Mesodermal cell (in vitro differentiated cells): Measurements from ENCODE around the gene DONSON. TPM values are rescaled to one million over a fixed set of nuclear protein-coding genes. Genes with fewer than 3 reads are reported as not detected.
"Not testable (repeated sequence)": the region's sequence is repeated elsewhere in the genome, so short reads cannot be mapped to it uniquely, and the experiment has no call there.

Source experiments
- H3K27ac ChIP-seq: 2 replicates; pipeline ENCODE4 v1.7.0; 2013; ENCODE audit warnings: mild to moderate bottlenecking, low read depth, low read length, moderate library complexity; ENCODE audit not compliant: severe bottlenecking
- H3K36me3 ChIP-seq: 2 replicates; pipeline ENCODE4 v1.7.1; 2013; ENCODE audit warnings: mild to moderate bottlenecking, low read length, moderate library complexity; ENCODE audit not compliant: control insufficient read depth, insufficient read depth
- H3K4me1 ChIP-seq: one replicate; pipeline ENCODE4 v1.7.1; 2013; ENCODE audit warnings: mild to moderate bottlenecking, low read length; ENCODE audit not compliant: insufficient read depth, control insufficient read depth, poor library complexity, severe bottlenecking
- H3K4me3 ChIP-seq: 2 replicates; pipeline ENCODE4 v1.7.0; 2013; ENCODE audit warnings: low read length, control low read depth, mild to moderate bottlenecking; ENCODE audit not compliant: insufficient read depth, poor library complexity, severe bottlenecking; ENCODE audit errors: extremely low read depth
- H3K9me3 ChIP-seq: 2 replicates; pipeline ENCODE4 v1.7.1; 2013; ENCODE audit warnings: mild to moderate bottlenecking, low read length, moderate library complexity; ENCODE audit not compliant: control insufficient read depth
- WGBS, 2 experiments: methylation state at CpG; one replicate each; pipeline ENCODE4 v1.1.5; 2013; ENCODE audit warnings: missing lambda C conversion rate in 2 of 2; ENCODE audit not compliant: insufficient coverage in 2 of 2; 5-methylcytosine and 5-hydroxymethylcytosine counted together
- polyA plus RNA-seq, 2 experiments: library from polyadenylated mRNA; stranded (reverse); fragments of 50-300 nt; gene quantifications; one replicate each; pipeline ENCODE4 v1.2.3, GENCODE V29; 2013

DONSON gene, protein sequence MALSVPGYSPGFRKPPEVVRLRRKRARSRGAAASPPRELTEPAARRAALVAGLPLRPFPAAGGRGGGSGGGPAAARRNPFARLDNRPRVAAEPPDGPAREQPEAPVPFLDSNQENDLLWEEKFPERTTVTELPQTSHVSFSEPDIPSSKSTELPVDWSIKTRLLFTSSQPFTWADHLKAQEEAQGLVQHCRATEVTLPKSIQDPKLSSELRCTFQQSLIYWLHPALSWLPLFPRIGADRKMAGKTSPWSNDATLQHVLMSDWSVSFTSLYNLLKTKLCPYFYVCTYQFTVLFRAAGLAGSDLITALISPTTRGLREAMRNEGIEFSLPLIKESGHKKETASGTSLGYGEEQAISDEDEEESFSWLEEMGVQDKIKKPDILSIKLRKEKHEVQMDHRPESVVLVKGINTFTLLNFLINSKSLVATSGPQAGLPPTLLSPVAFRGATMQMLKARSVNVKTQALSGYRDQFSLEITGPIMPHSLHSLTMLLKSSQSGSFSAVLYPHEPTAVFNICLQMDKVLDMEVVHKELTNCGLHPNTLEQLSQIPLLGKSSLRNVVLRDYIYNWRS
- polyA plus RNA-seq (2013, experiment 1 of 2): 37.0 TPM
- 37.2 TPM for polyA plus RNA-seq (2013, experiment 2 of 2)

DNA sequence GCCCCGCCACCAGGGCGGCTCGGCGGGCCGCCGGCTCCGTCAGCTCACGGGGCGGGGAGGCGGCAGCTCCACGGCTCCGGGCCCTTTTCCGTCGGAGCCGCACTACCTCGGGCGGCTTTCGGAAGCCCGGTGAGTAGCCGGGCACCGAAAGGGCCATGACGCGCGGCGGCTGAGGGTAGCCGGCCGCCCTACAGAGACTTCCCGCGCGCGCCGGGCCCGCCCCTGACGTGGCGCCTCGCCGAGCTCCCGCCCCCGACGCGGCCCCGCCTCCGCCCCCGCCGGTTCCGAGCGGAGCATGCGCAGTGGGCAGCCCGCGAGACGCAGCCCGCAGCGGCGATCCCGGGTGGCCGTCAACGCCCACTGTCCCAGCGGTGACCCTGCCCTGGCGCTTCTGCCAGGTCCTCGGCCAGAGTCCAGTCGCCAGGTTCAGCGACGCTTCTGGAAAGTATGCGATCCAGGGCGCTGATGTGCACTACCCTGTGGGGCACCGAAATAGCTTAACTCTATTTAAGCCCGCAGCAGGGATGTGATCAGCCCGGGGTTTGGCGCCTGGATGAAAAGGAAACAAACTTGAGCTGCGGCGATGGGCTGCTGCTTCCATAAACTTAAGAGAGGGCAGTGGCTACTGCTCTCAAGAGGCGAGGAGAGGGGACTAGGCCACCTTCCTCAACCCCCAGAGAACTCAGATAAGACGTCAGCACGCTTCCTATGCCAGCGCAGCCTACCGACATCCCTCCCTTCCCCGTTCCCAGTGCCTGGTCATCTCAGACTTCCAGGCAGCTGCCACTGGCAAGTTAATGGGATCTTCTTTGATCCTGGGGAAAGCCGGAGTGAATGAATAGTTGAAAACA lies at the start of gene DONSON:
Gene DONSON, minus strand, starts transcription at position 200 of the 851 bp plus-strand sequence. Its CDS starts 43 bp downstream, at position 157.
- H3K27ac ChIP-seq: peak within 1 kb of the TSS; percentile 97
- H3K36me3 ChIP-seq: peaks cover 40% of the 10 kb centered on the region
- H3K4me1 ChIP-seq: peaks cover 6% of the 10 kb centered on the region
- H3K9me3 ChIP-seq: no peaks in the 10 kb centered on the region
- peak within 1 kb of the TSS; percentile 65 for H3K4me3 ChIP-seq
- WGBS, 2 experiments: 0 to 1% methylated on average over 61 to 66 of the region's 78 CpGs

DNA sequence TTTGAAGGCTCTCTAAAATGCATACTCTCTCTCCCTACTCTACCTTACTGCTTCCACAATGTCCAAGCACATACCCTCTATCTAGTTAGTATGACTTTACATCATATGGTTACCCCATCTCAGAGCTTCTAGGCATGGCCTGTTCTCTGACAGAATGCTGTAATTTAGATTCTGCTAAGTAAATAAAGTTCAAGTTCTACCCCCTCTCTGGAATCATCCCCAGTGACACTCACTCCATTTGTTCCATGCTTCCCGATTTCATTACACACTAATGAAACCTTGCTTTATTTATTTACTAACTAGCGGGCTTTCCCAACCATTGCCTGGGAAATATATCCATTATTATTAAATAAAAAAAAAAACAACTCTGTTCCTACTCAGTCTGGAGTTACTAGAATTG lies 45.8 kb upstream of the DONSON start:
- H3K27ac ChIP-seq: no peak overlapping the region
- no peak overlapping the region for H3K4me3 ChIP-seq
- no peaks in the 10 kb centered on the region for H3K9me3 ChIP-seq
- no peaks in the 10 kb centered on the region for H3K4me1 ChIP-seq
- peaks cover 19% of the 10 kb centered on the region for H3K36me3 ChIP-seq
- 100% methylated on average over 1 of the region's 2 CpGs; no CpG with 5 or more reads in 1 of the 2 experiments for WGBS, 2 experiments

DNA sequence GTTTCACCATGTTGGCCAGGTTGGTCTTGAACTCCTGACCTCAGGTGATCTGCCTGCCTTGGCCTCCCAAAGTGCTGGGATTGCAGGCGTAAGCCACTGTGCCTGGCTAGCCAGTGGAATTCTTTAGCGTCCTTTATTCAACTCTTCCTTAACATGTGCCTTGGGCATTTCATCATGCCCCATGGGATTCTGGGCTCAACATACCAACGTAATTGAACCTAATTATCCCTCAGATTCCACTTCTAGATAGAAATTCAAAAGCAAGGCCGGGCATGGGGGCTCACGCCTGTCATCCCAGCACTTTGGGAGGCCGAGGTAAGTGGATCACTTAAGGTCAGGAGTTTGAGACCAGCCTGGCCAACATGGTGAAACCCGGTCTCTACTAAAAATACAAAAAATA lies 37.7 kb upstream of the DONSON start:
- not testable (repeated sequence) for H3K9me3 ChIP-seq, H3K27ac ChIP-seq, H3K4me1 ChIP-seq, H3K4me3 ChIP-seq
- peaks cover 48% of the 10 kb centered on the region for H3K36me3 ChIP-seq
- WGBS, 2 experiments: 96% methylated on average over 6 to 7 of the region's 7 CpGs

DNA sequence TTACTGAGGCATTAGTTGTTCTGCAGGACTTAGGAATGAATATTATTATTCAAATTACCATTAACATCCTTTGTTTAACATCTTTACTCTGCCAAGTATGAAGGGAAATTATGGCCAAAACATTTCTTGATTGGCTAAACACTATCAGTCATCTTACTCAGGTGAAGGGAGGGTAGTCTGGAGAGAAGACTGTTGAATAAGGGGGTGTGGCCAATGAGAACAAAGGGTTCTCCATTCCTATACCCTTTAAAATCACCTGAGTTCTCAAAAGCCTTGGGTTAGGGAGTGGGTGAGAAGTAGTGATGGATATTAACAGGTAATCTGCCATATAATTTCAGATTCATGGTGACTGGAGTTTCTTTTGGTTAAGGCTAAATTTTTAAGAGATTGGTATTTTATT lies 33.8 kb upstream of the DONSON start:
- H3K4me3 ChIP-seq: no peak overlapping the region
- H3K27ac ChIP-seq: no peak overlapping the region
- no peaks in the 10 kb centered on the region for H3K4me1 ChIP-seq
- H3K9me3 ChIP-seq: no peaks in the 10 kb centered on the region
- peaks cover 52% of the 10 kb centered on the region for H3K36me3 ChIP-seq

DNA sequence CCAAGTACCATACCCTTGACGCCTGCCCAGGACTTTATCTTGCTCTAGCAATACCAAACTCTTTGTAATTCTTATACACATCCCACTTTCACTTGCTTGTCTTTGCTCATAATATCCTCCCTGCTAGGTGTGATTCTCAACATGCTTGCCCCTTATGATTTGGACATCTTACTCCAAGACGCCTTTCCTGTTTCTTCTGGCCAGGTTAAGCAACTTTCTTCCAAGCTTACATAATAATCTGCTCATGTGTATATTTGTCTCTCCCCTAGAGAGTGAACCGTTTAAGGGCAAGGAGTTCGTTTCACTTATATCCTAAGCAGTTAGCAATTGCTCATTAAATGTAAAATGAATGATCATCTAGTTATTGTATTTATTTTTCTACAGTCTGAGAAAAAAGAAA lies 31.2 kb upstream of the DONSON start:
- Histone ChIP-seq H3K9me3 (no peaks in the 10 kb centered on the region), H3K36me3 (peaks cover 60% of the 10 kb centered on the region)
- WGBS, 2 experiments: 85 to 100% methylated on average over 1 of the region's 4 CpGs

DNA sequence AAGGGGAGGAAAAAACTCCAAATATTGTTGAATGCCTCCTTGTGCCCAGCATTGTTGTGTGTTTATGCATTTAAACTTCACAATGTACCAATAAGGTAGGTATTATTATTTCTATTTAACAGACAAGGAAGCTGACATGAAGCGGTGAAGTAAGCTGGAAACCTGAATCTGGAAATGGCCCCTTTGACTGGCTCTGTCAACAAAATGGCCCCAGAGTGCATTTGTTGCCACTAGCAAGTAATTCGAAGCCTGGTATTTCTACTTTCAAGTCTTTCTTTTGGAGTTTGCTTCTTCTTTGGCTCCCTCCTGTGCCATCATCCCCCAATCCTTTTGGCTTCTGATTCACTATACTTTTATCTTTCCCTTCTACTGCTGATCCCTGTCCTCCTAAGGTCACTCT lies 29.9 kb upstream of the DONSON start:
- Histone ChIP-seq H3K27ac (no peak overlapping the region), H3K36me3 (peaks cover 63% of the 10 kb centered on the region), H3K4me1 (no peaks in the 10 kb centered on the region), H3K4me3 (no peak overlapping the region), H3K9me3 (no peaks in the 10 kb centered on the region)
- 88 to 95% methylated on average over 2 of the region's 2 CpGs for WGBS, 2 experiments

More for the DNA sequence above, 31.2 kb upstream of the DONSON start:
- Histone ChIP-seq H3K4me3 (no peak overlapping the region), H3K4me1 (no peaks in the 10 kb centered on the region), H3K27ac (no peak overlapping the region)

DNA sequence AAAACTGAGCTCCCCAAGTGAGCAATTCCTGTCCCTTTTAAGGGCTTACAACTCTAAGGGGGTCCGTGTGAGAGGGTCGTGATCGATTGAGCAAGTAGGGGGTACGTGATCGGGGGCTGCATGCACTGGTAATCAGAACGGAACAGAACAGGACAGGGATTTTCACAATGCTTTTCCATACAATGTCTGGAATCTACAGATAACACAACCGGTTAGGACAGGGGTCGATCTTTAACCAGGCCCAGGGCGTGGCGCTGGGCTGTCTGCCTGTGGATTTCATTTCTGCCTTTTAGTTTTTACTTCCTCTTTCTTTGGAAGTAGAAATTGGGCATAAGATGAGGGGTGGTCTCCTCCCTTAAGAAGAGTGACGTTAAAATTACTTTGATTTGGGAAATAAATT lies 29.1 kb upstream of the DONSON start:
- not testable (repeated sequence) for H3K4me1 ChIP-seq, H3K9me3 ChIP-seq, H3K4me3 ChIP-seq, H3K27ac ChIP-seq
- 93 to 97% methylated on average over 7 to 8 of the region's 11 CpGs for WGBS, 2 experiments
- H3K36me3 ChIP-seq: peaks cover 66% of the 10 kb centered on the region

DNA sequence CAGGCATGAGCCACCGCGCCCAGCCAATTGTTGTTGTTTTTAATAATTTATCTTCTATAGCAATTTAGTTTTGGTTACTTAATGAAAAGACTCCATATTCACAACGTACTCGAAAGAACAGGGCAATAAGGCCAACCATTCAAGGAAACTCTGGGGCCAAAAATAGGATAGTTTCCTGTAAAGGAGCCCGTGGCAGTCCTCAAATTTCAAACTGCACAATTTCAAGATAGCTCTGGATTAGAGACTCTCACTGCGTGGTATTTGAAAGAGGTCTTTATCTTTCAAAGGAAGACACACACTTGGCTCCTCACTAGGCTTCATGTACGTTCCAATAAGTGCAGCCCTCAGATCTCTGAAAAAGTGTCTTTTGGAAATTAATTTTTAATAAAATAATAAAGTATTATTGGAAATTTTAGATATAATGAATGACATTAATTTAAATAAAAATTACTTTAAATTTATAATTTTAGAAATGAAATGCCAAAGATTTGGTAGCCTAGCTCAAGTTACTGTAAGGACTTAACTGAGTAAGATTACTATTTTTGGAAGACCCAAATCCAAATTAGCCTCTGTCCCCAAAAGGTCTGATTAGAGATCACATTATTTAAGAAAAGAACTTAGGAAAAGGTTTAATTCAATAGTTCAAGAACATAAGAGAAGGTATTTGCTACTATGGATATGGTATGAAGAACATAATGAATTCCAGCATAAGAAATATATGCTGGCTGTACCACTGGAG lies 22.7 kb upstream of the DONSON start:
- Histone ChIP-seq H3K4me1 (no peaks in the 10 kb centered on the region), H3K27ac (no peak overlapping the region), H3K36me3 (peaks cover 63% of the 10 kb centered on the region), H3K9me3 (no peaks in the 10 kb centered on the region), H3K4me3 (no peak overlapping the region)
- 90 to 94% methylated on average over 2 of the region's 7 CpGs for WGBS, 2 experiments

DNA sequence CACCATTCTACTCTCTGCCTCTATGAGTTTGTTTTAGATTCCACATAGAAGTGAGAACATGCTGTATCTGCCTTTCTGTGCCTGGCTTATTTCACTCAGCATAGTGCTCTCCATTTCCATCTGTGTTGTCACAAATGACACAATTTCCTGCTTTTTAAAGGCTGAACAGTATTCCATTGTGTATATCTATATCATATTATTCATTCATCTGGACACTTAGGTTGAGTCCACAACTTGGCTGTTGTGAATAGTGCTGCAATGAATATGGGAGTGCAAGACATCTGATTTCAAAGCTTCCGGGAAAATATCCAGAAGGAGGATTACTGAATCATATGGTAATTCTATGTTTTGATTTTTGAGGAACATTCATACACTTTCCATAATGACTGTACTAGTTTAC lies 20.1 kb upstream of the DONSON start:
- H3K4me3 ChIP-seq: no peak overlapping the region
- no peaks in the 10 kb centered on the region for H3K4me1 ChIP-seq
- no CpG with 5 or more reads among the region's 1 CpG for WGBS, 2 experiments
- no peaks in the 10 kb centered on the region for H3K9me3 ChIP-seq
- peaks cover 61% of the 10 kb centered on the region for H3K36me3 ChIP-seq
- no peak overlapping the region for H3K27ac ChIP-seq

DNA sequence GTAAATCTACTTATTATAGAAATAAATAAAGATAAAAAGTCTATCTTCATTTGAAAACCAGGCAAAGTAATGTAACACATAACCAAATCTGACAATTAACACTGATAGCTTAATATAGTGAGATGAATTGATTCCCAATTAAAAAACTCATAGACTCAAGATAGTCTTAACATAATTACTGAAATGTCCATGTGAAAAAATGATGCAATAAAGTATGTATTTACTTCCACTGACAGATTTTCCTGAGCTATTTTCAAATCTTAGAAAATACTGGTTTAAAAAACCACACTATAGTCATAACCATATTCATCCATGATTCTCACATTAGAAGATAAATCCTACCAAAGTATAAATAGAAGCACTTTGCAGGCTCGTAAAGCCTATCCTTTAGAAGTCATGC lies 9.6 kb upstream of the DONSON start:
- Histone ChIP-seq H3K9me3 (no peaks in the 10 kb centered on the region), H3K4me1 (no peaks in the 10 kb centered on the region), H3K36me3 (peaks cover 76% of the 10 kb centered on the region), H3K4me3 (no peak overlapping the region), H3K27ac (no peak overlapping the region)
- no CpG with 5 or more reads among the region's 1 CpG for WGBS, 2 experiments
